Measurements from ENCODE around the gene BTBD16. TPM values are rescaled to one million over a fixed set of nuclear protein-coding genes. Genes with fewer than 3 reads are reported as not detected.

BTBD16 gene
- total RNA-seq, 6 experiments from 2014 or later, result not detected

GRCh38 chr10:122298206-122298597 is 27.1 kb downstream of the BTBD16 start:
- no peak for DNase-seq
- no peak for TF ChIP-seq CTCF (IDR thresholded peaks at IDR 0.05)
- H3K36me3 Mint-ChIP-seq (ENCODE audit: low read depth), result no peaks in the 10 kb centered on the region
- peaks cover 24% of the 10 kb centered on the region for H3K27me3 Mint-ChIP-seq (ENCODE audit: insufficient read depth)
- H3K4me1 Mint-ChIP-seq (ENCODE audit: low read depth), result peaks cover 34% of the 10 kb centered on the region
- H3K9me3 Mint-ChIP-seq, result no peaks in the 10 kb centered on the region
- no peak overlapping the region for H3K4me3 Mint-ChIP-seq
- no peak overlapping the region for H3K27ac Mint-ChIP-seq

GRCh38 chr10:122298598-122299301 is 27.7 kb downstream of the BTBD16 start:
- H3K27ac Mint-ChIP-seq, result no peak overlapping the region
- peak overlapping the region; percentile 43; the same call in 1 of the 2 replicates for H3K4me3 Mint-ChIP-seq

GRCh38 chr10:122299423-122300075 is 28.5 kb downstream of the BTBD16 start:
- no peak overlapping the region for H3K27ac Mint-ChIP-seq
- H3K36me3 Mint-ChIP-seq (ENCODE audit: low read depth), result no peaks in the 10 kb centered on the region
- peaks cover 23% of the 10 kb centered on the region for H3K4me1 Mint-ChIP-seq (ENCODE audit: low read depth)
- no peak for DNase-seq
- H3K9me3 Mint-ChIP-seq, result no peaks in the 10 kb centered on the region
- peaks cover 24% of the 10 kb centered on the region for H3K27me3 Mint-ChIP-seq (ENCODE audit: insufficient read depth)
- no peak overlapping the region for H3K4me3 Mint-ChIP-seq
- no peak for TF ChIP-seq CTCF (IDR thresholded peaks at IDR 0.05)

More at GRCh38 chr10:122298598-122299301, 27.7 kb downstream of the BTBD16 start:
- H3K36me3 Mint-ChIP-seq (ENCODE audit: low read depth), result no peaks in the 10 kb centered on the region
- no peaks in the 10 kb centered on the region for H3K9me3 Mint-ChIP-seq
- DNase-seq, result peak; percentile 50
- peaks cover 24% of the 10 kb centered on the region for H3K27me3 Mint-ChIP-seq (ENCODE audit: insufficient read depth)
- peak; percentile 94 for TF ChIP-seq CTCF (IDR thresholded peaks at IDR 0.05)
- peaks cover 29% of the 10 kb centered on the region for H3K4me1 Mint-ChIP-seq (ENCODE audit: low read depth)

GRCh38 chr10:122301055-122301810 is 30.1 kb downstream of the BTBD16 start:
- Mint-ChIP-seq H3K9me3 (peaks cover 9% of the 10 kb centered on the region; the same call in 1 of the 2 replicates), H3K27ac (no peak overlapping the region)

GRCh38 chr10:122301811-122302115 is 30.7 kb downstream of the BTBD16 start:
- Mint-ChIP-seq H3K27ac (no peak overlapping the region), H3K27me3 (ENCODE audit: insufficient read depth) (peaks cover 15% of the 10 kb centered on the region), H3K4me1 (ENCODE audit: low read depth) (peaks cover 23% of the 10 kb centered on the region), H3K36me3 (ENCODE audit: low read depth) (peaks cover 7% of the 10 kb centered on the region), H3K4me3 (no peak overlapping the region), H3K9me3 (peaks cover 9% of the 10 kb centered on the region; the same call in 1 of the 2 replicates)
- no peak for DNase-seq
- no peak for TF ChIP-seq CTCF (IDR thresholded peaks at IDR 0.05)

More at GRCh38 chr10:122301055-122301810, 30.1 kb downstream of the BTBD16 start:
- H3K4me3 Mint-ChIP-seq, result no peak overlapping the region
- peaks cover 23% of the 10 kb centered on the region for H3K4me1 Mint-ChIP-seq (ENCODE audit: low read depth)
- peak; percentile 3 for DNase-seq
- TF ChIP-seq CTCF (IDR thresholded peaks at IDR 0.05), result no peak
- peaks cover 7% of the 10 kb centered on the region for H3K36me3 Mint-ChIP-seq (ENCODE audit: low read depth)
- peaks cover 18% of the 10 kb centered on the region for H3K27me3 Mint-ChIP-seq (ENCODE audit: insufficient read depth)
